Stimulated activated CD8-positive, alpha-beta memory T cell treated with anti-CD3 and anti-CD28 coated beads, Interleukin-2, amount 100 ng/mL, for 48 hours (primary cell): ENCODE measurements around the gene SPECC1.

Experiments
- DNase-seq, 2 donors: peaks; one replicate each; pipeline ENCODE4 v3.0.0-alpha.2; 2020; ENCODE audit warnings: low read depth in 2 of 2

SPECC1 gene

DNA sequence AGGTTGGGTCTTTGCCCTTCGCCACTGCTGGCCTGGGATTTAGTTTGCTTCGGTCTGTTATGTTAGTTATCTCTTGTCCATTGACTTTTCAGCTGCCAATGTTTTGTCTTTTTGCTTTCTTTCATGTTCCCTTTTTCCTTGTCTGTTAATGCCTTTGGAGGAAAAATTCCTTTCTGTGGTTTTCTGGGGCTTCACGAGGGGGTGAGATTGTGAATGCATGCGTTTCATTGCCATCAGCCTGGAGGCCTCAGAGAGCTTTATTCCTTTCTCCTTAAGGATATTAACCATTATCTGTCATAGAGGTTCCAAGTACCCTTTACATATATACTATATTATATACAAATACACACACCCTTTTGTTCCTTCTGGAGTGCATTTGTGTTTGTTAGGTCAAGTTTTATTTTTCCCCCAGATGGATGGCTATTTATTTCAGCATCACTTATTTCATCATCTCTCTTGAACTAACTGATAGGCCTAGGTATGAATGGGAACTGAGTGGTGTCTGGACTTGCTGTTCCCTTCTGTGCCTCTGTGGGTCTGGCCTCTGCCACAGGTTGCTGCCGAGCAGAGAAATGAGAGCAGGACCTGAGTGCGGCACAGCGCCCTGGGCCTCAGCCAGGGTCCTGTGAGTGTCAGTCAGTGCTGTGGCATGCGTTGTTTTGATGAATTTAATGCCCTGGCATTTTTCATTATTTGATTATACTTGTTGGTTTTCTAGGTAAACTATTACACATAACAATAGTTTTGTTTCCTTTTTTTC, 264.8 kb downstream of the SPECC1 start:
- DNase-seq, result no peak

GRCh38 chr17:20275653-20276052, 266.5 kb downstream of the SPECC1 start:
- no peak for DNase-seq

- no peak for DNase-seq
Observed at GRCh38 chr17:20276421-20276820, 267.3 kb downstream of the SPECC1 start.

DNA sequence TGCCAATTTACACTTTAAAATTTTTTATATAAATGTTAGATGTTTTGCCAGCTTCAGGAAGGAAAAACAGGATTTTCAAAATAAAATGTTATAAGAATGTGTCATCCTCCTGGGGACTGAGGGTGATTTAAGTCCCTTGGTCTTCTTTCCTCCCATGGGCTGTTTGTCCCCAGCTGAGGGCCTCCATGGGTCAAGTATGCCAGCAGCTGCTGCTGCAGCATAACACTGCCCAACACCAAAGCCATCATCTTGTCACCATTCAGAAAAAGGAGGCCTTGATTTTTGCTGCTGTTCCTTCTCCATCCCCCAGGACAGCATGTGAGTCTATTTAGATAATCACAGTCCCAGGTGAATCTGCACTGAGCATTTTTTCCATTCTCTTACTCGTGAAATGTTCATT, 269.6 kb downstream of the SPECC1 start:
- DNase-seq, result no peak

GRCh38 chr17:20279631-20280030, 270.5 kb downstream of the SPECC1 start:
- no peak for DNase-seq

GRCh38 chr17:20280051-20280450, 270.9 kb downstream of the SPECC1 start:
- no peak for DNase-seq

DNA sequence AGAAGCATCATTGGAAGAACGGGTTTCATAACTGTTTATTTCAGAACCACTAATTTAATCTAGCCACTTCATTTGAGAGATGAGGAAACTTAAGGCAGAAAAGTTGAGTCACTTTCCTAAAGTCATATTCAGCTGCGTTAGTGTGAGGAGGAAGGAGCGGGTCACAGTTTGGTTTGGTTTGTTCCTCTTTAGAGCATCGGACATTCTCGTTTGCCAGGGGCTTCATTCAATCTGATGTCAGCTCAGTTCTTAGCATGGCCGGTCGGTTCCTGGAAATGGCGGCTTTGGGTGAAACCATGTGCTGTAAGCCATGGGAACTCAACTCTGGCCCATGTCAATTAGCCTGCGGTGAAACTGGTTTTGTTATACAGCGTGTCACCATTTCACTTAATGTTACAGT, 271.7 kb downstream of the SPECC1 start:
- DNase-seq, result peak; percentile 7 to 17

DNA sequence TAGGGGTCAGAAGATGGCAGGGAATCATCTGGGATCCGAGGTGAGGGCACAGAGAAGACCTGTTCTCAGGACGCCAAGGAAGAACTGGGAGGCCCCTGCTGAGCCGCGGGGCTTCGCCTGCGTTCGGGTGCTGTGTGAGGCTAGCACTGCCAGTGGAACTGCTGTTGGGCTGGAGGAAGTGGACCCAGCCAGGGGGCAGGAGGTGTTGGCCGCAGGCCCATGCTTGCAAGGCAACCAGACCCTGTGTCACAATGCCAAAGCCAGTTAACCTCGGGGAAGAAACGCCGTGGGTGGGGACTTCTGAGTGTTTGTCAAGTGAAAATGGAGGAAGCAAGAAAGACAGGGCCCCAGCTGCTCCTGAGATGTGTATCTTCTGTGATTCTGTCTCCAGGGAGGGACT, 272.7 kb downstream of the SPECC1 start:
- DNase-seq, result no peak

DNA sequence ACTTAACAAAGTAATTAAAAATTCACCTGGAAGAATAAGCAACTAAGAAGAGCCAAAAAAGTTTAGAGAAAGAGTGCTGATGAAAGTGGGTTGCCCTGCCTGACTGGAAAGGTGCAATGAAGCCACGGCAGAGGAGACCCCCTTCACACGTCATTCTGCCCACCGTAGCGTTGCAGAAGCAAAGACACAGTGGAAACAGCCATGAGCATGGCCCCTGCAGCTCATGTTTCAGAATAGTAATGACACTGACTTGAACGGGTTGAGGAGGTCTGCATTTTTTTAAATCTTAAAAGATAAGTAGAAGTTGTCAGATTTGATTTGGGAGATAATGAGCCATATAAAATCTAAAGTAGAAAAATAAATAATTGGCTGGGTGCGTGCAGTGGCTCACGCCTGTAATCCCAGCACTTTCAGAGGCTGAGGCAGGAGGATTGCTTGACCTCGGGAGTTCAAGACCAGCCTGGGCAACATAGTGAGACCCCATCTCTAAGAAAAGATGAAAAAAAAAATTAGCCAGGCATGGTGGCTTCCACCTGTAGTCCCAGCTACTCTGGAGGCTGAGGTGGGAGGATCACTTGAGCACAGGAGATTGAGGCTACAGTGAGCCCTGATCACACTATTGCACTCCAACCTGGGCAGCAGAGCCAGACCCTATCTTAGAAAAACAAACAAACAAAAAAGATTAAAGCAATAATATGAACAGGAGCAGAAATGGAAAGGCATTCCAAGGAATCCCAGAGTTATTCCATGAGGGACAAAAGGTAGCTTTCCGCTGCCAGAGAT, 273.6 kb downstream of the SPECC1 start:
- DNase-seq, result no peak

GRCh38 chr17:20284022-20284421, 274.9 kb downstream of the SPECC1 start:
- no peak for DNase-seq

- DNase-seq, result no peak
Observed at GRCh38 chr17:20284570-20285295, 275.6 kb downstream of the SPECC1 start.

- no peak for DNase-seq
Observed at GRCh38 chr17:20289984-20290383, 280.8 kb downstream of the SPECC1 start.

GRCh38 chr17:20291853-20292252, 282.7 kb downstream of the SPECC1 start:
- DNase-seq, result no peak

GRCh38 chr17:20293501-20293900, 284.3 kb downstream of the SPECC1 start:
- DNase-seq, result no peak

GRCh38 chr17:20294120-20294519, 285.0 kb downstream of the SPECC1 start:
- no peak for DNase-seq

DNA sequence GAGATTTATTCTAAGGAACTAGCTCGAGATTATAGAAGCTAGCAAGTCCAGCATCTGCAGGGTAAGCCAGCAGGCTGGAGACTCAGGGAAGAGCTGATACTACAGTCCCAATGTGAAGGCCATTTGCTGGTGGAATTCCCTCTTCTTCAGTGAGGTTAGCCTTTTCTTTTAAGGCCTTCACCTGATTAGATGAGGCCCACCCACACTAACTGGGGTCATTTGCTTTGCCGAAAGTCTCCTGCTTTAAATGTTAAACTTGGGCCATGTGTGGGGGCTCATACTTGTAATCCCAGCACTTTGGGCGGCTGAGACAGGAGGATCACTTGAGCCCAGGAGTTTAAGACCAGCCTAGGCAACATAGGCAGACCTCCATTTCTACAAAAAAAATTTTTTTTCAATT, 289.9 kb downstream of the SPECC1 start:
- DNase-seq, result no peak

GRCh38 chr17:20300436-20300934, 291.3 kb downstream of the SPECC1 start:
- no peak for DNase-seq

DNA sequence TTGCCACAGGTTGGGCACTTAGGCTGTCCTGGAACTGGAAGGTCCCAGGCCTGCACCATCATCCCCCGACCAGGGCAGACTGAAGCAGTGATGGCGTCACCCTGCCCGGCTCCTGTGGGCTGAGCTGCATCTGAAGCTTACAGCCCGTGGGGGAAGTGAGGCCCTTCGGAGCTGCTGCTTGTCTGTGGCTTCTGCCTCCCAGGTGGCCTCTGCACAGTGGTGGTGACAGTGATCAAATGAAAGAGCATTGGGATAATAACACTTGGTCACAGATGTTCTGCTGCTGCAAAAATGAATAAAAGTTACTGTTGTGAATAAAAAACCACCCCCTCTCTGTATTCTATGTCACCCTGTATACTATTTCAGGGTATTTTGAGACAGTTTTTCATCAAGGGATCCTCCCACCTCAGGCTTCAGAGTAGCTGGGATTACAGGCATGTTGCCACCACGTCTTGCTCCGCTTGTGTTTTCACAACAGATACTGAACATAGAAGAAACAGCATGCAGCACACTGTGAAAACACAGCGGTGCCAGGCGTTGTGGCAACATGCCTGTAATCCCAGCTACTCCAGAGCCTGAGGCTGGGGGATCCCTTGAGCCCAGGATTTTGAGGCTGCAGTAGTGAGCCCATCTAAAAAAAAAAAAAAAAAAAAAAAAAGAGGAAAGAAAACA, 293.2 kb downstream of the SPECC1 start:
- no peak for DNase-seq

- no peak for DNase-seq
Observed at GRCh38 chr17:20304961-20305360, 295.8 kb downstream of the SPECC1 start.

- DNase-seq, result no peak
Observed at GRCh38 chr17:20306924-20307323, 297.8 kb downstream of the SPECC1 start.

GRCh38 chr17:20307326-20307910, 298.3 kb downstream of the SPECC1 start:
- no peak for DNase-seq
